Measurements from ENCODE around the gene ZAP70. TPM values are rescaled to one million over a fixed set of nuclear protein-coding genes. Genes with fewer than 3 reads are reported as not detected.

ZAP70 gene
- total RNA-seq, 3 donors from 2014 or later, result 156 to 194 (median 186) TPM

- Mint-ChIP-seq H3K36me3 (ENCODE audit: insufficient read depth) (peaks cover 45% of the 10 kb centered on the region), H3K27me3 (ENCODE audit: low read depth) (no peaks in the 10 kb centered on the region), H3K9me3 (no peaks in the 10 kb centered on the region), H3K4me3 (no peak overlapping the region), H3K4me1 (ENCODE audit: low read depth) (peaks cover 32% of the 10 kb centered on the region)
- ATAC-seq (peak in 1 of 2 donors; percentile 41), DNase-seq (no peak)
These were observed 18.1 kb downstream of the ZAP70 start for GRCh38 chr2:97731274-97732020.

DNA sequence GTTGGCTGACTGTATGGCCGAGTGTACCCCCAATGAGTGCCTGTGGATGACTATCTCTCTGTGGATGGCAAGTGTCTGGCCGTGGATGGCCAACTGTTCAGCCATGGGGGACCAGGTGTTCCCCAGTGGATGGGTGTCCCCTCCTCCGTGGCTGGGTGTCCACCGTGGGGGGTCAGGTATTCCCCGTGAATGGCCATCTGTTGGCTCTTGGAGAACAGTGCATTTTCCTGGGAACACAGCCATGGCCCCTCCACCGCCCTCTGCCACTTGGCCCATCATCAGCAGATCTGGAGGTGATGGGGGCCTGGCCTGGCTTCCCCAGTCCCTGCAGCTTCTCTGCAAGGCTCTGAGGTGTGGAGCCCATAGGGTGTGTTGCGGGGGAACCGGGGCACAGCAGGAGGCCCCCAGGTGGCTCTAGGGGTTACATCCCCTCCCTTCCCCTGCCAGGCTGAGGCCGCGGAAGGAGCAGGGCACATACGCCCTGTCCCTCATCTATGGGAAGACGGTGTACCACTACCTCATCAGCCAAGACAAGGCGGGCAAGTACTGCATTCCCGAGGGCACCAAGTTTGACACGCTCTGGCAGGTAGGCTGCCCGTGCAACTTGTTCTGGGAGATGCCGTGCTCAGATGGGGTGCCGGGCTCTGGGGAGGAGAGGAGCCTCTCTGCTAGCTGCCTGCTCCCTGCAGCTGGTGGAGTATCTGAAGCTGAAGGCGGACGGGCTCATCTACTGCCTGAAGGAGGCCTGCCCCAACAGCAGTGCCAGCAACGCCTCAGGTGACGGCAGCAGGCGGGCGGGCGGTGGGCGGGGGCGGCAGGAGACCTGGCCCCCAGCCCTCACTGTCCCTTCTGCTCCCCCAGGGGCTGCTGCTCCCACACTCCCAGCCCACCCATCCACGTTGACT lies 19.3 kb downstream of the ZAP70 start:
- no peak for ATAC-seq
- DNase-seq, result no peak
- no peaks in the 10 kb centered on the region for H3K27me3 Mint-ChIP-seq (ENCODE audit: low read depth)
- H3K36me3 Mint-ChIP-seq (ENCODE audit: insufficient read depth), result peaks cover 40% of the 10 kb centered on the region
- peaks cover 24% of the 10 kb centered on the region for H3K4me1 Mint-ChIP-seq (ENCODE audit: low read depth)
- no peak overlapping the region for H3K4me3 Mint-ChIP-seq
- no peaks in the 10 kb centered on the region for H3K9me3 Mint-ChIP-seq

DNA sequence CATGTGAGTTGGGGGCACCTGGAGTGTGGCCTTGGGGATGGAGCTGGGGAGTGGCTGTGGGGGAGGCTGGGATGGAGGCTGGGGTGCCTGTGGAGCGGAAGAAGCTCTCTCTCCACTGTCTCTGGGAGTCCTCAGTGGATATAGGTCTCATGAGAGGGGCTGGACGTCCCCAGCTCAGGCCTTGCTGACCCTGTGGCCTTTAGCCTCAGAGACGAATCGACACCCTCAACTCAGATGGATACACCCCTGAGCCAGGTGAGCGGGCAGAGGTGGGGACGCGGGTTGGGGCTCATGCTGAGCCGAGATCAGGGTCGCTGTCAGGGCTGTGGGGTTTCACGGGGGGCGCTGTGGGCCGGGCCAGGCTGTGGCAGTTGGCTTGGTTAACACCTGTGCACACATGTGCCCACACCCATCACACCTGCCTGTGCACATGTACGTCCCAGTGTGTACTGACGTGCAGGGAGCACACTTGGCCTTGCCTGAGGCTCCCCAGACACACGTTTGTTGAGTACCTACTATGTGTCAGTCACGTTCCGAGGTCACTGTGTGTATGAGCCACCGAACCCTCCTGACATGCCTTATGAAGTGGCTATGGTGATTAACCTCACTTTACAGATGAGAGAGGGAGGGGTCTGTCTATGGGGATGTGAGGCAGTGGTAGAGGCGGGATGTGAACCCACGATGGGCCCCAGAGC lies 20.1 kb downstream of the ZAP70 start:
- peaks cover 41% of the 10 kb centered on the region for H3K36me3 Mint-ChIP-seq (ENCODE audit: insufficient read depth)
- peaks cover 18% of the 10 kb centered on the region for H3K4me1 Mint-ChIP-seq (ENCODE audit: low read depth)
- ATAC-seq (no peak), DNase-seq (no peak)
- no peak overlapping the region for H3K4me3 Mint-ChIP-seq
- no peaks in the 10 kb centered on the region for H3K9me3 Mint-ChIP-seq
- no peaks in the 10 kb centered on the region for H3K27me3 Mint-ChIP-seq (ENCODE audit: low read depth)

DNA sequence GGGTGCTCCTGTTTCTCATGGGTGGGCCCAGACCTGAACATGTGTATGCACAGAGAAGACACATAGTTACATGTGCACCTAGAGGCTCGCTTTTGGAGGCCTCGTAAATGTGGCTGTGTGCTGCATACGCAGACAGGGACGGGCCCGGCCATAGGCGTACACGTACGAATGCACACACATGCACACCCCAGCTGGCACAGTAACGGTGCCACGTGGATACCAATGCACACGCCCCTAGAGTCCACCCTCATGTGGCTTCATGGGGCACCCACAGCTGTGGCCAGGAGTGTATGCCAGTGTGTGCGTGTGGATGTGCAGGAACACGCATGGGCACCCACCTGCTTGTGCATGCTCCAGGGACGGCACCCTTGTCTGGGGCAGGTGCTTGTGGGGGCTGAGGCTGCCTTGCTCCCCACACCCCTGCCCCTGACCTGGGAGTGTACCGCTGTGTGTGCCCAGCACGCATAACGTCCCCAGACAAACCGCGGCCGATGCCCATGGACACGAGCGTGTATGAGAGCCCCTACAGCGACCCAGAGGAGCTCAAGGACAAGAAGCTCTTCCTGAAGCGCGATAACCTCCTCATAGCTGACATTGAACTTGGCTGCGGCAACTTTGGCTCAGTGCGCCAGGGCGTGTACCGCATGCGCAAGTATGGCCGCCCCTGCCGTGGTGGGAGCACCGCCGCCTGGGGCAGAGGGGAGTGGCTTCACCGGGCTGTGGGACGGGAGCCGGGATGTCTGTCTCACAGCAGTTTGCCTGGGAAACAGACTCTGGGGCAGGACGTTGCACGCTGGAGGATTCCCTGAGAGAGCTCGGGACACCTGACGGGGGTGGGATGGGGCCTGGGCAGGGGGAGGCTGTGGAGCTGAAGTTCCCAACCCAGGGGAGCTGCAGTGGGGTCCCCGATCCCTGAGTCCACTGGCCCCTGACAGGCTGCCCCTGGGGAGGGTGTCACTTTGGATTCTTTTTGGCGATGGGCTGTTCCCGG lies 21.0 kb downstream of the ZAP70 start:
- Mint-ChIP-seq H3K36me3 (ENCODE audit: insufficient read depth) (peaks cover 39% of the 10 kb centered on the region), H3K27me3 (ENCODE audit: low read depth) (no peaks in the 10 kb centered on the region), H3K4me3 (no peak overlapping the region), H3K9me3 (no peaks in the 10 kb centered on the region), H3K4me1 (ENCODE audit: low read depth) (peaks cover 16% of the 10 kb centered on the region)
- no peak for DNase-seq
- ATAC-seq, result no peak

DNA sequence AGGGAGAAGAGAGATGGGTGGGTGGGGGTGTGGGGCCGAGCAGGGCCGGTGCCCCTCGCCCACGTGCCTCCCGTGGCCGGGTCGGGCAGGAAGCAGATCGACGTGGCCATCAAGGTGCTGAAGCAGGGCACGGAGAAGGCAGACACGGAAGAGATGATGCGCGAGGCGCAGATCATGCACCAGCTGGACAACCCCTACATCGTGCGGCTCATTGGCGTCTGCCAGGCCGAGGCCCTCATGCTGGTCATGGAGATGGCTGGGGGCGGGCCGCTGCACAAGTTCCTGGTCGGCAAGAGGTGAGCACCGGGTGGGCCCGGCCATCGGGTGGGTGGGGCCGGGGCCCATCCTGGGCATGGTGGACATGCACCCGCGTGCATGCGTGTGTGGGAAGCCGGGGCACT lies 21.8 kb downstream of the ZAP70 start:
- ATAC-seq (no peak), DNase-seq (no peak)
- H3K27me3 Mint-ChIP-seq (ENCODE audit: low read depth), result no peaks in the 10 kb centered on the region
- H3K4me3 Mint-ChIP-seq, result no peak overlapping the region
- no peaks in the 10 kb centered on the region for H3K9me3 Mint-ChIP-seq
- H3K4me1 Mint-ChIP-seq (ENCODE audit: low read depth), result peaks cover 16% of the 10 kb centered on the region
- H3K36me3 Mint-ChIP-seq (ENCODE audit: insufficient read depth), result peaks cover 34% of the 10 kb centered on the region

DNA sequence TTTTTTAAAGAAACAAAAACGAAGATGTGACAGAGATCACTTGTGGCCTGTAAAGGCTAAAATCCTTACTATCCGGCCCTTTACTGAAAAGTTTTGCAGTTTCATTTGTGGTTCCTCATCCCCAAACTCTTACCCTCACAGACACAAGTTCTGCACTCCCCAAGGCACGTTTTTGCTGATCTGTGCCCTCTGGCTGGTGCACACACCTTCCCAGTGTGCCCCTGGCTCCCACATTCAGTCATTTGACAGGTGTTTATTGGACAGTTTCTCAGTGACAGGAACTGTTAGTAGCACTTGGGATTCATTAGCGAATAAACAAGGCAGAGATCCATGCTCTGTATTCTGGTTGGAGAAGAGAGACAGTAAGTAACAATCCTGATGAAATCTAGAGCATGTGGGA lies 22.8 kb downstream of the ZAP70 start:
- peaks cover 34% of the 10 kb centered on the region for H3K36me3 Mint-ChIP-seq (ENCODE audit: insufficient read depth)
- ATAC-seq, result no peak
- peaks cover 21% of the 10 kb centered on the region for H3K4me1 Mint-ChIP-seq (ENCODE audit: low read depth)
- H3K4me3 Mint-ChIP-seq, result no peak overlapping the region
- no peaks in the 10 kb centered on the region for H3K9me3 Mint-ChIP-seq
- no peak for DNase-seq
- H3K27me3 Mint-ChIP-seq (ENCODE audit: low read depth), result no peaks in the 10 kb centered on the region

DNA sequence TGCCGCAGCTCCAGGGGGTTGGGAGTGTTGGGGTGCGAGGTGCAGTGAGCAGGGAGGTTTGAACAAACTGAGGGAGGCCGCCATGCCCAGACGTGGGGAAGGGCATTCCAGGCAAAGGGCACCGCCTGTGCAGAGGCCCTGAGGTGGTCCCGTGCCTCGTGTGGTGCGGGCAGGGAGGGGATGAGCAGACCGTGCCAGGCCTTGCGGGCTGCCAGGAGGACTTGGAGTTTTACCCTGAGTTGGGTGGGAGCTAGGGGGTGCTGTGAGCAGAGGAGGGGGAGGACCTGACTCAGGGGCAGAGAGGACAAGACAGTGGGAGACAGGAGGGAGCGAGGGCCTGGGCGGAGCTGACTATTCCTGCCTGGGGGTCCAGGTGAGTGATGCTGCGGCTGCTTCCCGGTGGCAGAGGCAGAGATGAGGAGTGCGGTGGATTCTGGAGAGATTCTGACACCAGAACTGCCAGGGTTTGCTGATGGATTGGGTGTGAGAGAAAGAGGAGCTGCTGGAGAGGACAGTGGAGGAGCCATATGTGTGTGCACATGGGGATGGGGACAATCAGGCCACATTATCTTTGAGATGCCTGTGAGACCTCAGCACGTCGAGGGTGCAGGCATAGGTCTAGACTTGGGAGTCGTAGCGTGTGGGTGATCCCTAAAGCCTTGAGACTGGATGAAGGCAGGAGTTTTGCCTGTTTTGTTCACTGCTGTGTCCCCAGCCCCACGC lies 23.4 kb downstream of the ZAP70 start:
- H3K9me3 Mint-ChIP-seq, result no peaks in the 10 kb centered on the region
- DNase-seq (no peak), ATAC-seq (no peak)
- H3K27me3 Mint-ChIP-seq (ENCODE audit: low read depth), result no peaks in the 10 kb centered on the region
- H3K4me3 Mint-ChIP-seq, result no peak overlapping the region
- peaks cover 32% of the 10 kb centered on the region for H3K36me3 Mint-ChIP-seq (ENCODE audit: insufficient read depth)
- peaks cover 20% of the 10 kb centered on the region for H3K4me1 Mint-ChIP-seq (ENCODE audit: low read depth)

GRCh38 chr2:97737421-97738178 lies 24.2 kb downstream of the ZAP70 start:
- H3K9me3 Mint-ChIP-seq, result no peaks in the 10 kb centered on the region
- ATAC-seq (no peak), DNase-seq (no peak)
- H3K4me3 Mint-ChIP-seq, result no peak overlapping the region
- H3K4me1 Mint-ChIP-seq (ENCODE audit: low read depth), result peaks cover 27% of the 10 kb centered on the region
- H3K27me3 Mint-ChIP-seq (ENCODE audit: low read depth), result no peaks in the 10 kb centered on the region
- H3K36me3 Mint-ChIP-seq (ENCODE audit: insufficient read depth), result peaks cover 31% of the 10 kb centered on the region

DNA sequence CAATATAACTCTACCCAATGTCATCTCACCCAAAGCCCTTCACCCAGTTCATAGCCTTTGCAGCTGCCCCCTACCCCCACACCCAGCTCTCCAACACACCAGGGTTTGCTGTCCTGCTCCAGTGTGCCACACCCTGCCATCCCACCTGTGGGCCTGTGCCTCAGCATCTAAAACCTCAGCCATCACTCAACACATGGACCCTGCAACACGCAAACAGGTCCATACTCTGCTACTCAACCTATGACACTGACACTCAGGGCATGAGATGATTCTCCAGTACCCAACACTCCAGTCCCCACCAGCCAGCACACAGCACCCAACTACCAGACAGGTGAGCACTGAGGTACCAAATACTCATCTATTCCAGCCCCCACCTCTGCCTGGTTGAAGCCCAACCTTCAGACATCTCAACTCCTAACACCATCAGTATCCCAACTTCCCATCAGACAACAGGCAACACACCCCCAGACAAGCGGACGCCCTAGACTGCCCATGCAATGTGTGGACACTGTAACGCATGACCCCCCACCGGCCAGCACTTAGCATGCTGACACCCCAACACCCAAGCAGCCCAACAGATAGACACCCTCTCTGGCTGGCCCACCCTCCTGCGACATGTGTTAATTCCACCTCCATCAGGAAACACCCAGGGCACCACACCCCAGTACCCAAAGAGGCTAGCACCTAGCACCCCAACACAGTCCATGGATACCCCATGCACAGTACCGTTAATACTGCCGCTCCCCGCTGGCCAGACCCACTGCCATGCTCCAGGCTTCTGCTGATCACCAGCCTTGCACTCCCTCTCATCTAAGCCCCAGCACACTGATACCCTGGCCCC lies 25.0 kb downstream of the ZAP70 start:
- peaks cover 31% of the 10 kb centered on the region for H3K36me3 Mint-ChIP-seq (ENCODE audit: insufficient read depth)
- no peak for ATAC-seq
- H3K9me3 Mint-ChIP-seq, result no peaks in the 10 kb centered on the region
- no peak overlapping the region for H3K4me3 Mint-ChIP-seq
- DNase-seq, result no peak
- H3K27me3 Mint-ChIP-seq (ENCODE audit: low read depth), result no peaks in the 10 kb centered on the region
- peaks cover 34% of the 10 kb centered on the region for H3K4me1 Mint-ChIP-seq (ENCODE audit: low read depth)

- peaks cover 42% of the 10 kb centered on the region for H3K4me1 Mint-ChIP-seq (ENCODE audit: low read depth)
- no peak overlapping the region for H3K4me3 Mint-ChIP-seq
- ATAC-seq (no peak), DNase-seq (no peak)
- no peaks in the 10 kb centered on the region for H3K9me3 Mint-ChIP-seq
- no peaks in the 10 kb centered on the region for H3K27me3 Mint-ChIP-seq (ENCODE audit: low read depth)
- peaks cover 35% of the 10 kb centered on the region for H3K36me3 Mint-ChIP-seq (ENCODE audit: insufficient read depth)
These were observed 25.9 kb downstream of the ZAP70 start for GRCh38 chr2:97739020-97739892.

- peaks cover 35% of the 10 kb centered on the region for H3K36me3 Mint-ChIP-seq (ENCODE audit: insufficient read depth)
- no peaks in the 10 kb centered on the region for H3K9me3 Mint-ChIP-seq
- ATAC-seq, result no peak
- peaks cover 47% of the 10 kb centered on the region for H3K4me1 Mint-ChIP-seq (ENCODE audit: low read depth)
- no peak for DNase-seq
- no peaks in the 10 kb centered on the region for H3K27me3 Mint-ChIP-seq (ENCODE audit: low read depth)
- H3K4me3 Mint-ChIP-seq, result no peak overlapping the region
These were observed 26.5 kb downstream of the ZAP70 start for GRCh38 chr2:97739893-97740245.

All from activated T-cell treated with anti-CD3 and anti-CD28 coated beads, Interleukin-2, amount 50 U/mL, for 4 hours (primary cell).